Activated T-helper 1 cell treated with anti-CD3 and anti-CD28 coated beads, Interleukin-2, amount 50 U/mL, for 16 hours (primary cell): Measurements from ENCODE around the gene KRT23.

Experiments used
- DNase-seq, 2 donors: peaks; one replicate each; pipeline ENCODE4 v3.0.0-alpha.2; 2020; ENCODE audit warnings: low read depth in 1 of 2, low spot score in 1 of 2

KRT23 gene

GRCh38 chr17:40912486-40913210, 24.8 kb downstream of the KRT23 start:
- DNase-seq: no peak

DNA sequence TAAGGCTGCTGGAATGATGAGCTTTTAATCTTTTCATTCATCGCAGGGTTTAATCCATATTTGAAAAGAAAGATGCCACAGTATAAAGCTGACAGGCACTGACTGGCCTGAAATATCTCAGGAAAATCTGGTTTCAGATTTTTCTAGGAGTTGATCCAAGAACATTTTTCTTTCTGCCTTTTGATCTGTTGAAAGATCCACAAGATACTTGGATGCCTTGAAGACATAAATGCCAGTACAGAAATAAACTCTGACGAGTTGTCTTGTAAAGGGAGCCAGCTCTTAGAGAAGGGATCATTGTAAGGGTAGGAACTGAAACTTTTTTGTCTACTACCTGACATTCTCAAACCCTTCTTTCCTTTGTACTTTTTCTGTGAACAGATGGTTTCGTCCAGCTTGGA, 27.0 kb downstream of the KRT23 start:
- DNase-seq: no peak

- DNase-seq: no peak
Observed at GRCh38 chr17:40909755-40910154, 27.7 kb downstream of the KRT23 start.

GRCh38 chr17:40909351-40909750, 28.1 kb downstream of the KRT23 start:
- DNase-seq: peak; percentile 15 to 43

- DNase-seq: no peak
Observed at GRCh38 chr17:40906613-40907012, 30.8 kb downstream of the KRT23 start.

GRCh38 chr17:40905370-40905769, 32.1 kb downstream of the KRT23 start:
- DNase-seq: no peak

- DNase-seq: no peak
Observed at GRCh38 chr17:40903129-40903847, 34.2 kb downstream of the KRT23 start.

DNA sequence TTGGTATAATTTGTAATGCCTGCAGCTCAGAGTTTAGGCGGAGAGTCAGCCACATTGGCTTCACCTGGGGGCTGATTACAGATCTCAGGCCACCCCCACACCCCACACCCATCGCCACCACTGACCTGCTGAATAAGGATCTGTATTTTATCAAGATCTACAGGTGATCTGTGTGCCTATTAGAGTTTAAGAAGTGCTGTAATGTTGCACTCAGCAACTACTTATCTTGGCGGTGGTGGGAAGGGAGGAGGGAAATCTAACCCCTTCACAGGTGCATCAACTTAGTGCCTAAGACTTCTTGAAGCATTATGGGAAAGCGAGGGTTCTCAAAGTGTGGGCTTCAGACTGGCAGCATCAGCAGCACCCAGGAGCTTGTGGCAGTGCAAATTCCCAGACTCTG, 34.9 kb downstream of the KRT23 start:
- DNase-seq: no peak

- DNase-seq: no peak
Observed at GRCh38 chr17:40901981-40902474, 35.4 kb downstream of the KRT23 start.

- DNase-seq: no peak
Observed at GRCh38 chr17:40900809-40901356, 36.6 kb downstream of the KRT23 start.

DNA sequence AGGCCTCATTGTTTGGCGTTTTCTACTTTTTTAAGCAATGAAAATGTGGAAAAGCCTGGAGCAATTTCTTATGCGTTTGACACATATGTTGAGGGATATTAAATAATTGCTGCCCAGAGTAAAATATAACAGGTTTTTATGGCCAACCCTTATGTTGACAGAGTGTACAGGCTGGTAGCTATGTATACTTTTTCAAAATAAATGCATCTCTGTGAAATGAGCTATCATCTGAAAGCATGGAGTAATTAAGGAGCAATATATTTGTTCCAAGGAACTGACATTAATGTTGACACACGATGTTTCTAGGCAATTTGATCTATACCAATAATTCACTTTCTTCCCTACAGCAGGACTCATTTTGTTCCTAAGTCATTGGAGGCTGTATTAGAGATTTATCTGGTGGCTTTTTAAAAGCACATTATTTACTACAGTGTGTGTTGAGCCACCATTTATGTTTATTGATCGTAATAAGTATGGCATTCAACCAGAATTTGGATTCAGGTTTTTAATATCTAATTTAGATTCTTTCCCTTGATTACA, 40.5 kb downstream of the KRT23 start:
- DNase-seq: no peak

DNA sequence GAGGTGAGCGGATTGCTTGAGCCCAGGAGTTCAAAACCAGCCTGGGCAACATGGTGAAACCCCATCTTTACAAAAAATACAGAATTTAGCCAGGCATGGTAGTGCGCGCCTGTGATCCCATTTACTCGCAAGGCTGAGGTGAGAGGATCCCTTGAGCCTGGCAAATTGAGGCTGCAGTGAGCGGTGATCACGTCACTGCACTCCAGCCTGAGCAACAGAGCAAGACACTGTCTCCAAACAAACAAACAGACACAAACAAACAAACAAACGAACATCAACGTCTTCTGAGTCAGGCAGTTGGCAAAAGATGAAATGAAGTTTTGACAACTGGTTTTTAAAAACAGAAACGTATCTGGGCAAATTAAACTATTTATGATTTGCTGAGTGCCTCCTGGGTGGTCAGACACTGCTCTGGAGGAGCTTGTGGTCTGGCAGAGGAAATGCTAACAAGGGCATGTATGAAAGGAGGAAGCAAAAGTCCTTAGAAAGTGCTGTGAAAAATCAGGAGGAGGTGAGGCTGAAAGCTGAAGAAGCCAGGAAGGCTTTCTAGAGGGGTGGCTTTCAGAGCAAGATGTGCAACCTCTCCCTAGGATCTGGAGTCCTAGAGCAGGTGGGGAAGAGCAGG, 42.2 kb downstream of the KRT23 start:
- no peak for DNase-seq

- DNase-seq: no peak
Observed at GRCh38 chr17:40888196-40888720, 49.2 kb downstream of the KRT23 start.

- no peak for DNase-seq
Observed at GRCh38 chr17:40886090-40886489, 51.4 kb downstream of the KRT23 start.

DNA sequence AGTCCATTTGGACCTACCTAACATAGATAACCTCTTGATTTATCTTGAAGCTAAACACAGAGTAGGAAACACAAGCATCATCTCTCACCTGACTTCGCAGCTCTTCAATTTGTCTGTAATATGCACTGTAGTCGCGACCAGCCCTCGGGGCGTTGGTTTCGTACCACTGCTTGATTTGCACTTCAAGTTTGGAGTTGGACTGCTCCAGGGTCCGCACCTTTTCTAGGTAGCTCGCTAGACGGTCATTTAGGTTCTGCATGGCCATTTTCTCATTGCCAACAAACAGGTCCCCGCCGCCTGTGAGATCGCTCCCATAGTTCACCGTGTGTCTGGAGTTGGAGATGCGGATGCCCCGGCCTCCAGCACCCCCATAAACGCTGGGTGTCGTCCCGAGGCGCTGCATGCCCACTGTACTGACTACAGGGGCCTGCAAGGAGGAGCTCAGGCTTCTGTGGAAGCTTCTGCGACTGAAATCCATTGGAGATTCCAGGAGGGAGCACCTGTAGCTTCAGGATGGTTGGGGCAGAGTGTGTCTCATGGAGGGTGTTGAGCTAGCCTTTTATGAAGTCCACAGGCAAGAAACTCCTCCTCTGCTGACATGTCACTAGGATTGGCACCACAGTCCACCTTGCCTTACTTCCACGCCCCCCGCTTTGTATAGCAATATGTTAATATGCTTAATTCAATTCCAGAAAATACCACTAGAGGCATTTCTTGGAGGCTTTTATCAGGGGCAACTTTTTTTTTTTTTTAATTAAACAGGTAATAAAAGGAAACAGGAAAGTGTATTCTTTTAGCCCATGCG, 52.5 kb downstream of the KRT23 start, which contains the start of gene KRT20:
KRT20 (minus strand) TSS at position 535 of the 805 bp plus-strand sequence; CDS start at position 478, 57 bp downstream.
- no peak for DNase-seq

- no peak for DNase-seq
Observed at GRCh38 chr17:40883626-40884334, 53.7 kb downstream of the KRT23 start.

GRCh38 chr17:40883031-40883430, 54.4 kb downstream of the KRT23 start:
- no peak for DNase-seq

- DNase-seq: no peak
Observed at GRCh38 chr17:40879026-40879425, 58.4 kb downstream of the KRT23 start.

DNA sequence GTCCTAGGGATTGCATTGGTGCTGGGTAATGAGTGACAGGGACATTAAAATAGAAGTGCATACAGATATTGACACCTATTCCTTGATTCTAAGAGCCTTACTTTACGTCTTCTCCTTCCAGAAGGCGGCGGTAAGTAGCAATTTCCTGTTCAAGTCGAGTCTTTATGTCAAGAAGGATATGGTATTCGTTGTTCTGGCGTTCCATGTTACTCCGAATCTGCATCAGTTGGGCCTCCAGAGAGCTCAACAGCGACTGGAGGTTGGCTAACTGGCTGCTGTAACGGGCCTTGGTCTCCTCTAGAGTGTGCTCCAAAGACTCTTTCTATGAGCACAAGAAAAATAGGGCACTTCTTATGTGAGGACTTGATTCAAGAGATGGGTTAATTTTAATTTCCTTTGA, 59.4 kb downstream of the KRT23 start:
- DNase-seq: no peak

- DNase-seq: no peak
Observed at GRCh38 chr17:40873801-40874200, 63.6 kb downstream of the KRT23 start.
